Neural cell (in vitro differentiated cells): ENCODE results near the gene ART1.

ENCODE experiments used
- CTCF ChIP-seq: fragments of 450-650 bp; IDR thresholded peaks from 2 replicates; pipeline ENCODE4 v1.5.1; 2014; ENCODE audit warnings: antibody characterized with exemption, mild to moderate bottlenecking, moderate library complexity; ENCODE audit not compliant: poor library complexity, severe bottlenecking
- EP300 ChIP-seq: fragments of 450-650 bp; conservative IDR thresholded peaks from 2 replicates; pipeline ENCODE4 v1.6.1; 2014; ENCODE audit warnings: antibody characterized with exemption, mild to moderate bottlenecking, moderate library complexity; ENCODE audit not compliant: poor library complexity, severe bottlenecking
- MXI1 ChIP-seq: fragments of 450-650 bp; conservative IDR thresholded peaks from 2 replicates; pipeline ENCODE4 v1.6.1; 2014; ENCODE audit warnings: antibody characterized with exemption, mild to moderate bottlenecking; ENCODE audit not compliant: poor library complexity, severe bottlenecking
- RAD21 ChIP-seq: fragments of 450-650 bp; conservative IDR thresholded peaks from 2 replicates; pipeline ENCODE4 v1.6.1; 2014; ENCODE audit warnings: antibody characterized with exemption, mild to moderate bottlenecking, moderate library complexity
- SMC3 ChIP-seq: fragments of 450-650 bp; conservative IDR thresholded peaks from 2 replicates; pipeline ENCODE4 v1.6.1; 2014; ENCODE audit warnings: antibody characterized with exemption, mild to moderate bottlenecking, moderate library complexity; ENCODE audit not compliant: poor library complexity

- TF ChIP-seq CTCF: no peak
- no peak for TF ChIP-seq RAD21
- no peak for TF ChIP-seq MXI1
- TF ChIP-seq EP300: no peak
- TF ChIP-seq SMC3: no peak
Observed at GRCh38 chr11:3613998-3614741, 30.8 kb upstream of the ART1 start.
